Effector CD8-positive, alpha-beta T cell (primary cell): ENCODE results near the gene ARID5B.

ENCODE experiments used
- DNase-seq: peaks from one replicate; lab custom pipeline; 2025; lab: John Stamatoyannopoulos, UW

The ARID5B gene

DNA sequence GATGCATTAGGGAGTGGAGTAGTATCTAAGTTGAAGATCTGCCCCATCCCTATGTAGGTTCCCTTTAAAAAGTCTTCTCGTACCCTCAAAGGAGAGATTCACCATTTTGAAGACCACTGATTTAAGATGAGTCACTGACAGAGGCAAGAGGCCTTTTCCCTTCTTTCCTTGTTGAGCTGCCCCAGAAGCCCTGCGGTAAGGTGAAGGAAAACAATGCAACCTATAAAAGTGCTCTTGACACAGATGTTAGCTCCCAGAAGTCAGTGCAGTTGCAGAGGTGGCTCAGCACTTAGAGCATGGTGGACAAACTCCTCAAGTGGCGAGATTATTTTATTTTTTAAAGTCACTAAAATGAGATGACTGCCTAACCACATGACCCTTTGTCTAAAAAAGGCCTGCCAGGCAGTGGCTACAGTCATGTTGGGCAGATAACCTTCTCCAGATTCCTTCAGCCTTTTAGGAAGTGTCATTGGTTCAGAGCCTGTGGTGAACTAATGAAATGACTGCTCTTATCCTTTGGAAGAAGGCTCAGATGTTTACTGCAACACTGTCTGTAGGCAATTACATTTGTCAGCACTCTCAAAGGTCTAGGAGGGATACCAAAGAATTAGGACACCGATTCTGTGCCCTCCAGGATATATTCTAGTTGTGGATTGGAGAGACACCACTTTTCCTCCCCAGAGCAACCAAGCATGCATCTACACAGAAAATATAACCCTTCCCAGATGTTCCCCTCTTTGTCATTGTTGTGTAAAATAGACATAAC is 88.7 kb downstream of the ARID5B start:
- no peak for DNase-seq

DNA sequence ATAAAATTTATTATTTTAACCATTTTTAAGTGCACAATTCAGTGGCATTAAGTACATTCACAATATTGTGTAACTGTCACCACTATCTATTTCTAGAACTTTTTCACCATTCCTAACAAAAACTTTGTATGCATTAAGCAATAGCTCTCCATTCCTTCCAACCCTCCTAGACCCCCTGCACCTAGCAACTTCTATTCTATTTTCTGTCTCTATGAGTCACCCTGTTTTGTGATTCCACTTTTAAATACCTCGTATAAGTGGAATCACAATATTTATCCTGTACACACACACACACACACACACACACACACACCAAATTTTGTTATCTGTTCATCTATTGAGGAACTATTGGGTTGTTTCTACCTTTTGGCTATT is 89.2 kb downstream of the ARID5B start:
- DNase-seq, result no peak

DNA sequence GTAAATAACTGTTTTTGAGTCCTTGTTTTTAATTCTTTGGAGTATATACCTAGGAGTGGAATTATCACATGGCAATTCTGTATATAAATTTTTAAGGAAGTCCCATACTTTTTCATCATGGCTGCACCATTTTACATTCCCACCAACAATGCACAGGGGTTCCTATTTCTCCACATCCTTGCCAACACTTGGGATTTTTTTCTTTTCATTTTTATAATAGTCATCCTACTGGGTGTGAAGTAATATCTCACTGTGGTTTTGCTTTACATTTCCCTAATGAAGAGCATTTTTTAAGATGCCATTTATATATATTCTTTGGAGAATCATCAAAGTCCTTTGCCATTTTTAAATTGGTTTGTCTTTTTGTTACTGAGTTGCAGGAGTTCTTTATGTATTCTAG is 89.7 kb downstream of the ARID5B start:
- DNase-seq, result no peak

DNA sequence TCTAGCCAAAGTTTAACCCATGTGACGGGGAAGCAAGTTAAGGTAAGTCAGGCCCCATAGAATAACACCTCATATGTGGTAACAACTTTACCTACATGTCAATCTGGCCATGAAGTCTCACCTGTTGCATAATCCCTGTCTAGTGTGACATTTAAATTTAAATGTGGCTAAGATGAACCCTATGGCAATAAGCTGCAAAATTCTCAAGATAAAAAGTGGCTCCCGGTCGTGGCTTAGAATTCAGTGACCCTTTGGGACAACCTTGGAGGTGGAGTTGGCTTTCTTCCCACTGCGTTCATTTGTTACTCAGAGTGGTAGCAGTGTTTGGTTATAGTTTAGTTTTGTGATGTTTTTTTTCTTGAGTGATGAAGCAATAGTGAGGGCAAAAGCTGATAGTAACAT is 90.6 kb downstream of the ARID5B start:
- DNase-seq, result no peak

DNA sequence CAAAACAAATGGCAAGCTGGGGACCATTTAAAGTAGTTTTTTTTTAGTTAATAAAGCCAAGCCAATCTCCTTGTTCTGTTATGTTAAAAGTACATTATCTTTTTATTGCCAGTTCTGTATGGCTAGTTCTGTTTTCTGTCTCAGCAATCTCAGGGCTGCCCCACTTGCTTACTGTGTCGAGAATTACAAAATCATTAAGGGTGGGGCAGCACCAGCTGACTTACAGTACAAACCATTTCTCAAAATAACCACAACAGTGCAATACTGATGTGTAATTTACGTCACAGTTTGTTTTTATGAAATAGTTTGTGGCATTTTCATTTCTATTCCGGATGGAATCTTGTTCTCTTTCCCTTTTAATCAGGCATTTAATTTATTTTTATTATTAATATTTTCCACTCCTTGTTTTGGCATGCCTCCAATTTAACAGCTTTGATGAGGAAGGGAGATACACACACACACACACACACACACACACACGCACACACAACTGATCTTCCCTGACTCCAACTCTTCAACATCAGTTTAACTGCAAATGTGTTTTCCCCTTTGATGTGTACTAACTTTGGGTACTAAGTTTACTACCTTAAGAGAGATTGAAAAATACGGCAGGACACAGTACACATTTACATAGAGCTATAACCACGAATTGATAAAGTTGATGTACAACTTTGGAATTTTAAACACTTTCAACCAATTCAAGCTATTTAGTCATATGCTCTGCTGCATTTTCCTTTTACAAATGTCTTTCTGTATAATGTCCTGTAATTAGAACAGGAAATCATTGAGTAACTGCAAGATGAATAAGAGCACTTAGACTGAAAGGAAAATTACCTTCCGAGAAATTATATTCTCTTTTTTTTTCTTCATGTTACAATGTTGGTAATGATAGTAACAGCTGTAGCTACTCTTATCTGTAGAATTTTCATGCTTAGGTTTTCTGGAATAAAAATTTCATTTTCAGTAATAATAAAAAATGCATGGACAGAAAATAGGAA is 91.5 kb downstream of the ARID5B start:
- no peak for DNase-seq

DNA sequence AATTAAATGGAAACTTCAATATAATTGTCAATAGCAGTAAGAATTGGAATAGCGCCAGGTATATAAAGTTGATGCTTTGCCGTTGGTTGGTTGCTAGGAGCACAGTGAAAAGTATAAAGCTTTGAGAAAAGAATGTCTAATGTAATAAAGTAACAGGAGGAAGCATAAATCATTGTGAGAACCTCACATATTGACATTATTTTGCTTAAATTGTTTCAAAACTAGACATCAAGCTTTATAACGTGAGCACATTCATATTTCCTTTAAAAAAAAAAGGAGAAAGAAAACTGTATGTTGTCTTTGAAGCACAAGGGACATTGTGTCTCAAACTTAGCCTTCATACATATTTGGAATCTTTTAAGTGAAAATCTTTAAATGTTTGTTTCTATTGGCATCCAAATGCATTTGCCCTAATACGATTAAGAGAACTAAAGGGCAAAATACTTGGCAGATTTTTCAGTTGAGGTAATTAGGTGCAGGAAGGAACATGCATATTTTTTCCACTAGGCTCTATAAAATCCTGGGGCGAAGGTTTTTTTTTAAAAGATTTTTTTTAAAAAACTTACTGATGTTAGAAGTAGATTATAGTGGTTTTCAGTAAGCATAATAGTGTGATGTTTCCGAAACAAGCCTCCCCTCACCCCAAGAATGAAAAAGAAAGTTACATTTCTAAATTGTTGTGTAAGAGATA is 92.4 kb downstream of the ARID5B start:
- DNase-seq, result no peak

DNA sequence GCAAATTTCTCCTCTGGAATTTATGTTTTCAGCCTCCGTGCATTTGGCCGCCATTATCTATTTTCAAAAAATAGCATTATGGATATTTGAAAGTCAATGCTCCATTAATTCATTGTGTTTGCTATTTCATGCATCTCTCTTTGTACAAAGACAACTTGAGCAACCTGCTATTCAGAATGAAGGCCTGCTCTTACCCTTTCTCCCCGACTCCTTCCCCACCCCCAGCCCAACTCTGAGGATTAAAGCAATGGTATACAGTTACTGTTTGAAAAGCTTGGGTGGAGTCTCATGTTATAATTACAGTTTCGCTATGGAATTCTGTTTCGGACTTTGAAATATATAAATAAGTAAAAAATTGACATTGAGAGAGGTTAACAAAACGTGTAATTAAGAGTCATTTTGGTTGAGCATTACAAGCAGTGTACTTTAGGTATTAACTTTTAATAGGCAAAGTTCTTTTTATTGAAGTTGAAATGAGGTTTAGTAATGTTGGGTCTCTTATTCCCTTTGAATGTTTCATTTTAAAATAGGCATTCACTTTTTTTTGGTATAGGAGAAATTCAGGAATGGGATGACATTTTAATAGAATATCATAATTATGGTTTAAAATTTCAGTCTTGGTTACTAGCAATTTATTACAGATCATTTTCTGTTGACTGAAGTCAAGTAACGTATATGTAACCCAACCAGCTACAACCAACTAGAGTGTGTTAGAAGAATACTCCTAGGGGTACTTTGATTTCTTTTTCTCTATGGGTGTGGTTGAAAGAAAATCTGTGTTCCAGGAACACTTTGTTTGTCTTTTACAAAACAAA is 93.1 kb downstream of the ARID5B start:
- DNase-seq, result no peak

DNA sequence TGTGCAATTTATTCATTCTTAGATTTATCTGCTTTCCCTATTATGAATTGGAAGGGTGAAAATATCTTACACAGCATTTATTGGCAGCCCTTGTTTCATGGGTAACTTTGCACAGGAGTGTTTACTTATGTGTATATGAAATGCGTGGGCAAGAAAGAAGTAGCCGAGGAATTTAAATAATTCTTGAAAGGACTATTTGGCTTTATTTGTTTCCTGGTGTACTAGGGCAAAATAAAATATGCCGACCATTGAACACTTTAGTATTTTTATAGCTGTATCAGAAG is 93.7 kb downstream of the ARID5B start:
- DNase-seq, result no peak

DNA sequence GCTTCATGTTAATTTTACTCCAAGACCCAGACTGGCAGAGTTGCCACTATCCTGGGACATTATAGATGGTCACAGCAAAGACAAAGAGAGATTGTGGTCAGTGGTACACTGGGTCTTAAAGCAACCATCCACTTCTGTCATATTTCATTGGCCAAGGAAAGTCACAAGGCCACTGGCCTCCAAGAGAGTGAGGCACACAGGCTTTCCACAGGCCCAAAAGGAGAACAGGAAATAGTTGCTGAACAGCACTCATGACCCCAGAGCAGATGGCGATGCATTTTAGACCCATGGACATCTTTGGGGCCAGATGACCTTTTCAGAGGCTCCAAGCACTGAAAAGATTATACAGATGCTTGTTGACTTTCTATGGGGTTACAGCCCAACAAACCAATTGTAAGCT is 97.4 kb downstream of the ARID5B start:
- no peak for DNase-seq

DNA sequence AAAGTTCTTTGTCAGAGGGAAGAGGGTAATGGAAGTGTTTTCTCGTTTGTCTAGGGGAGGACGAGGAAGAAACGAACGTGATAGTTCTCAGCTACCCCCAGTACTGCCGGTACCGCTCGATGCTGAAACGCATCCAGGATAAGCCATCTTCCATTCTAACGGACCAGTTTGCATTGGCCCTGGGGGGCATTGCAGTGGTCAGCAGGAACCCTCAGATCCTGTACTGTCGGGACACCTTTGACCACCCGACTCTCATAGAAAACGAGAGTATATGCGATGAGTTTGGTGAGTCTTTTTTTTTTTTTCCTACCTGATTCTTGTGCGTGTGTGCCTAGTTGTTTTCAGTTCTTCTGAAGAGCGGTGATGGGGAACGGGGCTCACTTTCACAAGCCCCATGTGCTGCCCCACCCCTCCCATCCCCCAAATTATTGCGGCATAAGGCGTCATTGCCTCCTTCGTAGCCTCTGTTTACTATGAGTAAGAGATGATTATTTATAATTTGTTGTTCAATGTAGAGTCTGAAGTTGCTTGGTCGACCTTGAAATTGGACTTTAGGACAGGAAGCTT is 98.6 kb downstream of the ARID5B start:
- no peak for DNase-seq

DNA sequence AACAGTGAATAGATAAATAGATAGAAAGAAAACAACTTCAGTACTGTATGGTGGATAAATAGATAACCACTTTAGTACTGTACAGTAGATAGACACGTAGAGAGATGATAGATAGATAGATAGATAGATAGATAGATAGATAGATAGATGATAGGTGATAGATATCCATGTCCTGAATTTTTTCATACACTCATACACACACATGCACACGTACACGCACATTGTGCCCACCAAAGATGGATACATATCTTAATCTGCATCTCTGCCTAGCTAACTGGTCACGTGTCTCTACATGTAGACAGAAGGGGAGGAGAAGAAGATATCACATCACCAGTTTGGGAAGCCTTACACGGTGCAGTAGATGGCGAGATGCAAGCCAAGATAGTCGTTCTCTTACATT is 99.2 kb downstream of the ARID5B start:
- DNase-seq, result no peak

DNA sequence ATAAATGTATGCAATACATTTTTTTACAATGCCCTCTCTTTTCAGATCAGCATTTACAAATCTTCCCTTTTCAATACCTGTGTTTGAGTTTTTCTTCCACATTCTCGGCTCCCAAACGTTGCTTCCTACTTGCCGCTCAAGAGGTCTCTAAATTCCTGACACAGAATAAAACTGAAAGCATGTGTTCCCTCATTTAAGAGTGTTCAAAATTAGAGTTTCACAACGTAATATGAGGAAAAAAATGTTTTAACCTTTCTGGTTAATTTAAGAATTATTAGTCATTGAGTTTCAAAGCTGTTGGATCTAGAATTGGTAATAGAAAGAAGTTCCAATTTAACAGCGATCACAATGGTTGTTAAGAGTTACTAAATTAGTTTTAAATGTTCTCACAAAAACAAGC is 100.4 kb downstream of the ARID5B start:
- no peak for DNase-seq

DNA sequence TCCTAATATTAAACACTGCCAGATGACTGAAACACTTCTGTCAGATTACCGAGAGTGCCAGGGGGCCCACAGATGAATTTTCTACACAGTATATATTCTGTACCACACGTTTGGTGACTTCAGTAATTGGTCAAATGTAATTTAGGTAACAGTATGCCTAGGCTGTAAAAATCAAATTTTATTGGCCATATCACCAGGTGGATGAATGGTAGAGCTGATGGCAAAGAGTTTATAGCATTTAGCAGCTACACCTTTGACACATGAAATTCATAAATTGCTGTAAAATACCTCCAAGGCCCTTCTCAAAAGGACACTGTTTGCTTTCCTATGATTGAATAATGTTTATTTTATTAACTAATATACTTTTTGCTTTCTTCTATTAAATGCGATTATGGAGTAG is 101.3 kb downstream of the ARID5B start:
- no peak for DNase-seq

DNA sequence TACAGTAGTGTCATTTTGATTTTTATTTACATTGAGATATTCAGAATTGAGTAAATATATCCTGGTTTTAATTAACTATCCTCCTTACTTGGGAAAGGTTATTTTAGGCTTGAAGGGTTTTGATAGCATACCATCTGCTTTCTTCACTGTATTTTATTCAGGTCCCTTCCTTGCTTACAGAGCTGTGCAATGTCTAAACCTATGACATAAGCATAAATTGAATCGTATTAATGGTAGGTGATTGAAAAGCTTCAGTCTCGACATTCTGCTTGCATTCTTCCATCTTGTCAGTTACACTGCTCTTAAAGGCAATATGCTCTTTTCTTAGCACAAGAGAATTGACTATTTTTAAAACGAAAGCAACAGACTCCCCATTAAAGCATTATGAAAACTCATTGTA is 102.5 kb downstream of the ARID5B start:
- DNase-seq, result no peak

DNA sequence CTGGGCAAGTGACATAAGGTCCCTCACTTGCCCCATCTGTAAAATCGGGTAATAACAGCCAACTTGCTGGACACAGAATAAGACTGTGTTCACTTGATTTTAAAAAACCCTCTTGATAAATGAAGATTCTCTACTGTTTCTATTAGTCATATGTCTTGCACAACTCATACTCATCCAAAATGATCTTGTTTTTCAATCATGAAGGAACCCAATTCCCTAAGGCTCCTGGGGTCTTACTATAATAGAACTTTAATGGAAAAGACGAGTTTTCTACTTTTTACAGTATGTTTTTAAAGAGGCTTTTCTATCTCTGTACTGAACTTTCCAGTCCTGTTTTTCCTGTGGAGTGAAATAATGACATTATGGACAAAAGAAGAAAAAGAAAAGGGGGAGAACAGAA is 103.8 kb downstream of the ARID5B start:
- DNase-seq, result no peak

DNA sequence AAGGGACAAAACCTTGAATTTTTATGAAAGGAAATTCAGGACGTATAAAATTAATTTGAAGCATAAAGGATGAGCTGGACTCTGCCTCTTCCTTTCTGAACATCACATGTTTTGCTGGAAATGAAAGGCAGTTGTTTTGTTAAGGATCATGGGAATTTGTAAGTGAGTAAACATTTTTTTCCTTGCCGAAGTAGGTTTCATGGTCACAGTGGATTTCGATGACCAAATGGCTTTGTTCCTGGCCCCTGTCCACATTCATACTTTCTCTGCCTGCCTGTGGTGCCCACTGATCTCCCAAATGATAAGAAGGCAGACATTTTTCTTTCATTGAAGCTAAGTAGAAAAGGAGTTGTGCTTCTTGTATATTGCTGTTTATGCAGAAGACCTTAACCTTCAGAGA is 104.2 kb downstream of the ARID5B start:
- DNase-seq, result no peak

DNA sequence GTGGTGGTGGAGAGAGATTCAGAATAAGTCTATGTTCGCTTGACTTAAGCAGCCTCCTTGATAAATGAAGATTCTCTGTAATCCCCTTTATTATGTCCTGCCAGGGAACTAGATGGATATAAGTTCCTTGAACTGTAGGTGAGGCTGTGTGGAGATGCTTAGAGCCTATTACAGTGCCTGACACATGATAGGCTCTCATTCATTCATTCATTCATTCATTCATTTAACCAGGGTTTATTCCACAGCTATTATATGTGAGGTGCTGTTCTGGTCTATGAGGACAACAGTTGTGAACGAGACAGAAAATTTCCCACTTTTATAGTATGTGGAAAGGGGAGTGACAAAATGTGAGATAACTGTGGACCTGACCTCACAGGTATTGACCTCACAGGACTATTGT is 105.6 kb downstream of the ARID5B start:
- no peak for DNase-seq

DNA sequence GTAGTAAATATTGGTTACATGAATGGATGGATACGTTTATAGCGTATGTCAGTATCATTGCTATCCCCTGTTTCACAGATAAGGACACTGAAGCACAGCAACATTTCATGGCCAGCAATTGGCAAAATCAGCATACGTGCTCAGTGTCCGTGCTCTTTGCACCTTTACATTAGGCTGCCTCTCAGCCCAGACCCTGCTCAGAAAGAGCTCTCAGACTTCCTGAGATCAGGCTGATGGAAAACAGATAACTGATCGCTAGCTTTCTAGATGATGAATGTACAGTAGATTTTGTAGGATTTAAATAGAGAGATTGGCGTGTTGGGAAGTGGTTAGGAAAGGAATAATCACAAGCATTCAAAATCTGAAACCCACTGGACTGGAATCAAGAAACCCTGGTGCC is 106.7 kb downstream of the ARID5B start:
- no peak for DNase-seq

DNA sequence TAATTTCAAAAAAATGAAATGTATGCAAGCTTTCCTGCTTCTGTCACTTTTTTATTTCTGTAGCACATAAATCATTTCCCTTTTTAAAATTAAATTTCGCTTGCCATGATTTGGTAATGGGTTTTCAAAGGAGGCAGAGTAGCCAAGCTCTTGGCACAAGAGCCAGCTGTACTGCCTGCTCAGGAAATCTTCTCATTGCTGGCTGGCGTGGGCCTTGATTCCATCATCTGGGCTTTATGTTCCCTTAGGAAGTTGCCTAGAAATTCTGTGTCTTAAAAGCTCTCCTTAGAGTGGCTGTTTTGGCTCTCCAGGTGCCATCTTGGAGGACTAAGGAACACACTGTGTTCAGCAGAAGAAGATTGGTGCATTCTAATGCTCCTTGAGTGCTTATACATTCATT is 107.4 kb downstream of the ARID5B start:
- no peak for DNase-seq

DNA sequence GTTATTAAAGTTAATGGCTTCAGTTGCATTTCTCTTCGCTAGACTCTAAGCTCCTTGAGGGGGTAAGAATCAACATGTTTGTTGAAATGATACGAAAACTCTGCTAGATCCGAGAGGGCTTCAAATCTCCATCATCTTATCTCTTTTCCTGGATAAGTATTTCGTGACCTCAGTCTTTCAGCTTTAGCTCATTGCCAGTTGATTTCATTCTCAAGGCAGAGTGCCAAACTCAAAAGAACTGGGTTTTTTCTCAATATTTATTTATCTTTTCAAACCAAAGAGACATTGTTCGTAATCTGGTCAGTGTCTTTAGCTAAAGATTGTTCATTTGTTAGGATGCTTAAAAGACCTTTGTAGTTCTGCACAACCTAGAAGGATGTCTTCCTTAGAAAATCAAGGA is 108.9 kb downstream of the ARID5B start:
- no peak for DNase-seq

DNA sequence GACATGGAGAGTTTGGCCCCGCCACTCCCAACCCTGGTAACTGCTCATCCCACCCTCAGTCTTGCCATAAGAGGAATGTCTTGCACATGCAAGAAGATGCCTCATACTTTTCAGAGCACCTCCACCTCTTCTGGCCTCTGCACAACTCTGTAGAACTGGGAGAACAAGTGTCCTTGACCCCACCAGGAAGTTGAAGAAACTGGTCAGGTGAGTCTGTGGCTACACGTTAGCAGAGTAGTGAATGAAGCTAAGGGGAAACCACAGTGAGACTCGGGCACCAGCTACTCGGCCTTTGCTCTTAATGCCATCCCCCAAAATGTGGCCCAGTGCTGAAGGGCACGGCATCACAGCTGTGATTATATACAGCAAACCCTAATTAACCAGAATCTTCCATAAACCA is 110.1 kb downstream of the ARID5B start:
- no peak for DNase-seq

DNA sequence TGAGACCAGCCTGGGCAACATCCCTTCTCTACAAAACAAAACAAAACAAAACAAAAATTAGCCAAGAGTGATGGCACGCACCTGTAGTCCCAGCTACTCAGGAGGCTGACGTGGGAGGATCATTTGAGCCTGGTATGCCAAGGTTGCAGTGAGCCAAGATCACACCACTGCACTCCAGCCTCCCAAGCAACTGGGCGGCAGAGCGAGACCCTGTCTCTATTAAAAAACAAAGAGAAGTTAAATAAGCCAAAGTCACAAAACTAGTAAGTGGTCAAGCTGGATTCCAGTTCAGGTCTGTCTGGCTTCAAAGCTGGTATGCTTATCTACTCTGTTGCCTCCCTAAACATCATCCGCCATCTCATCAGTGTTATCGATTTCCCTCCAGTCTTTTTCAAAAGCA is 110.8 kb downstream of the ARID5B start:
- DNase-seq, result no peak
